GM23338 (cell line): ENCODE data around the gene HECTD2. TPM values are rescaled to one million over a fixed set of nuclear protein-coding genes. Genes with fewer than 3 reads are reported as not detected.

Experiments
- ATAC-seq: fragments of 200-7000 bp; cut with Tn5 transposase; 3 replicates; pipeline ENCODE4 v1.9.1; 2020
- DNase-seq: peaks from one replicate; pipeline ENCODE4 v3.0.0-alpha.2; 2015; ENCODE audit warnings: low spot score
- H2AFZ ChIP-seq: fragments of 200-600 bp; sonication (generic); 2 replicates; pipeline ENCODE4 v1.8.0; 2016; ENCODE audit warnings: antibody characterized with exemption, mild to moderate bottlenecking, moderate library complexity
- H3F3A ChIP-seq: fragments of 200-600 bp; sonication (generic); replicated peaks from 2 replicates; pipeline ENCODE4 v1.8.0; 2017; ENCODE audit warnings: antibody characterized with exemption, mixed run types, low read depth
- H3K27ac ChIP-seq: fragments of 200-600 bp; sonication (generic); 2 replicates; pipeline ENCODE4 v1.6.1; 2016; ENCODE audit warnings: low read depth
- H3K27me3 ChIP-seq: fragments of 200-600 bp; sonication (generic); 2 replicates; pipeline ENCODE4 v1.8.0; 2016; ENCODE audit warnings: mild to moderate bottlenecking, mixed run types, moderate library complexity; ENCODE audit not compliant: insufficient read depth
- H3K36me3 ChIP-seq: fragments of 200-600 bp; sonication (generic); 2 replicates; pipeline ENCODE4 v1.8.0; 2016; ENCODE audit warnings: mild to moderate bottlenecking; ENCODE audit not compliant: insufficient read depth
- H3K4me1 ChIP-seq: fragments of 200-600 bp; sonication (generic); 2 replicates; pipeline ENCODE4 v1.8.0; 2016; ENCODE audit warnings: mild to moderate bottlenecking, moderate library complexity; ENCODE audit not compliant: insufficient read depth
- H3K4me2 ChIP-seq: fragments of 200-600 bp; sonication (generic); 2 replicates; pipeline ENCODE4 v1.7.1; 2017; ENCODE audit warnings: mixed run types
- H3K4me3 ChIP-seq: fragments of 200-600 bp; sonication (generic); 2 replicates; pipeline ENCODE4 v1.6.1; 2016; ENCODE audit warnings: mixed run types
- H3K79me2 ChIP-seq: fragments of 200-600 bp; sonication (generic); replicated peaks from 2 replicates; pipeline ENCODE4 v1.8.0; 2017; ENCODE audit warnings: mild to moderate bottlenecking; ENCODE audit not compliant: insufficient read depth
- H3K9me2 ChIP-seq: fragments of 200-600 bp; sonication (generic); 2 replicates; pipeline ENCODE4 v1.8.0; 2017; ENCODE audit not compliant: insufficient read depth
- H4K20me1 ChIP-seq: fragments of 200-600 bp; sonication (generic); replicated peaks from 2 replicates; pipeline ENCODE4 v1.8.0; 2017; ENCODE audit warnings: mild to moderate bottlenecking; ENCODE audit not compliant: insufficient read depth
- H3K27ac Mint-ChIP-seq: 2 replicates; pipeline ENCODE4 v1.8.0; 2020; ENCODE audit warnings: inconsistent platforms, mild to moderate bottlenecking, moderate library complexity, mixed read lengths
- H3K27me3 Mint-ChIP-seq: 3 replicates; pipeline ENCODE4 v1.8.0; 2022; ENCODE audit warnings: low read depth, mild to moderate bottlenecking, moderate library complexity, mixed read lengths, inconsistent platforms; ENCODE audit not compliant: insufficient read depth, poor library complexity
- H3K36me3 Mint-ChIP-seq: 3 replicates; pipeline ENCODE4 v1.8.0; 2021; ENCODE audit warnings: low read depth, mild to moderate bottlenecking, inconsistent platforms, moderate library complexity, mixed read lengths
- H3K4me1 Mint-ChIP-seq: 3 replicates; pipeline ENCODE4 v1.8.0; 2020; ENCODE audit warnings: mild to moderate bottlenecking, inconsistent platforms, mixed read lengths
- H3K4me3 Mint-ChIP-seq: 3 replicates; pipeline ENCODE4 v1.8.0; 2021; ENCODE audit warnings: moderate library complexity, mild to moderate bottlenecking, inconsistent platforms, mixed read lengths
- H3K9me3 Mint-ChIP-seq: 3 replicates; pipeline ENCODE4 v1.8.0; 2020; ENCODE audit warnings: moderate library complexity, mild to moderate bottlenecking, inconsistent platforms, mixed read lengths
- CREB1 ChIP-seq: fragments of 250-450 bp; sonication (Bioruptor Pico); IDR thresholded peaks from 2 replicates; pipeline ENCODE4 v1.5.0; 2020; ENCODE audit warnings: low read depth, mild to moderate bottlenecking, moderate library complexity
- EZH2 ChIP-seq: fragments of 200-600 bp; sonication (generic); IDR thresholded peaks from one replicate; pipeline ENCODE4 v1.8.0; 2017; ENCODE audit warnings: antibody characterized with exemption, mild to moderate bottlenecking, low read depth; ENCODE audit not compliant: unreplicated experiment
- EZH2phosphoT487 ChIP-seq: fragments of 200-600 bp; sonication (generic); IDR thresholded peaks from one replicate; pipeline ENCODE4 v1.8.1; 2018; ENCODE audit warnings: antibody characterized with exemption; ENCODE audit not compliant: unreplicated experiment
- NANOG ChIP-seq: IDR thresholded peaks from 2 replicates; pipeline ENCODE4 v1.6.1; 2016; ENCODE audit warnings: antibody characterized with exemption, borderline replicate concordance
- POLR2AphosphoS5 ChIP-seq: IDR thresholded peaks from 2 replicates; pipeline ENCODE4 v1.6.1; 2016; ENCODE audit warnings: antibody characterized with exemption, low read depth
- STAT1 ChIP-seq: IDR thresholded peaks from one replicate; pipeline ENCODE4 v1.6.1; 2016; ENCODE audit warnings: antibody characterized with exemption; ENCODE audit not compliant: unreplicated experiment
- ZNF114 ChIP-seq: fragments of 250-450 bp; sonication (Bioruptor Pico); IDR thresholded peaks from 2 replicates; pipeline ENCODE4 v1.5.0; 2020; ENCODE audit warnings: mild to moderate bottlenecking, moderate library complexity
- ZNF331 ChIP-seq: fragments of 250-450 bp; sonication (Bioruptor Pico); IDR thresholded peaks from 2 replicates; pipeline ENCODE4 v1.5.0; 2020; ENCODE audit warnings: low read depth, mild to moderate bottlenecking, moderate library complexity
- polyA plus RNA-seq: library from polyadenylated mRNA; unstranded; fragments of >200 nt; fragmentation: Nextera tagmentation; extraction: Ambion mirVana; gene quantifications from 2 replicates; pipeline ENCODE4 v1.2.1, GENCODE V29; 2016
- total RNA-seq: library from RNA; depleted of rRNA; stranded (reverse); fragments of >200 nt; shearing (Covaris generic); gene quantifications from 2 replicates; pipeline ENCODE4 v1.2.3, GENCODE V29; 2014
- TF ChIP-seq, protein P1 (sequence below): fragments of 250-450 bp; sonication (Bioruptor Pico); IDR thresholded peaks from 2 replicates; pipeline ENCODE4 v1.5.0; 2020; ENCODE audit warnings: mild to moderate bottlenecking, moderate library complexity
- TF ChIP-seq, protein P2 (sequence below): IDR thresholded peaks from 2 replicates; pipeline ENCODE4 v1.6.1; 2016; ENCODE audit warnings: antibody characterized with exemption
- TF ChIP-seq, protein P3 (sequence below), 2 experiments: fragments of 200-600 bp in 1 of 2; sonication (generic) in 1 of 2; conservative IDR thresholded peaks; 2 replicates each; pipeline versions ENCODE4 v1.5.1 to v1.6.1; 2016 to 2017; ENCODE audit warnings: antibody characterized with exemption in 2 of 2, low read depth in 2 of 2, mild to moderate bottlenecking in 2 of 2, moderate library complexity in 1 of 2
- TF ChIP-seq, protein P4 (sequence below): IDR thresholded peaks from one replicate; pipeline ENCODE4 v1.6.1; 2018; ENCODE audit warnings: antibody characterized with exemption; ENCODE audit not compliant: unreplicated experiment

Gene HECTD2
- total and polyA plus RNA-seq, 2 experiments from 2014 or later, result 8.5 to 14.4 TPM

DNA sequence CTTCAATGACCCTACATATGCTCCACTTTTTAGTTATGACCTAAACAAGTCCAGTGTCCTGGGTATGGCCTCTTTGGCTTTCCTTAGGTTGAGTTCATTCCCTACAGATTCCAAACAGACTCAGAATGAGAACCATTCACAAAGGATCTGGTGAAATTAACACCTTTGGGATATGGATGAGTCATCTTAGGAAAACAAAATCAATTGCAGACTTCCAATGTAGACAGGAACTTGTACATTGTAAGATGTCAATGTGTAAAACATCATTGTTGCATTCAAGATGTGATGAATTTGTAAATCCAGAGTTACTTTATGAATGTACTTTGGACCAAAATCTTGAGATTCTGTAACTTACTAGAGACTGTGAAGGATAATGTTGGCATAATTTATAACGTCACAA, 43.4 kb upstream of the HECTD2 start (continued):
- no peak for TF ChIP-seq EZH2
- TF ChIP-seq CREB1 (CRISPR knock-in tag), result no peak

DNA sequence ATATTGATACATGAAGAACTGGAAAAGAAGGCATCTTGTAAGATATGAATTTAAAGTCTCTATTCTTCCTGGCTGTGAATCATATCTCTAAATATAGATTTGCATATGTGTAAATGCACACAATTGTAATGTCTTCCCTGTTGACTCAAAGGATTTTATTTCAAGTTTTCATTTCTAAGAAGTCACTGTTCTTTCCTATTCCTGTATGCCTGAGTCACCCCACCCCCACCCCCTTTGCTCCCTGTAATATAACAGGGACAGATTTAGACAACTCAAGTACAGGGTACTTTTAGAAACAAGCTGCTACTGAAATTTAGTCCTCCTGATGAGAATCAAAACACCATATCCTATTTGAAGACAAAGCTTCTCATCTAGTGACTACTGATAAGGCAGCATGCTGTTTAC, 43.0 kb upstream of the HECTD2 start:
- no peak overlapping the region for H3K4me3 ChIP-seq
- Mint-ChIP-seq H3K27ac (no peak overlapping the region), H3K27me3 (peaks cover 1% of the 10 kb centered on the region), H3K4me1 (no peaks in the 10 kb centered on the region), H3K36me3 (no peaks in the 10 kb centered on the region), H3K9me3 (peaks cover 3% of the 10 kb centered on the region; the same call in 1 of the 3 replicates), H3K4me3 (no peak overlapping the region)
- no peaks in the 10 kb centered on the region for H3K36me3 ChIP-seq
- no peak overlapping the region for H3K27ac ChIP-seq
- no peak overlapping the region for H2AFZ ChIP-seq
- no peaks in the 10 kb centered on the region for H4K20me1 ChIP-seq
- H3F3A ChIP-seq, result no peaks in the 10 kb centered on the region
- TF ChIP-seq STAT1, result no peak
- TF ChIP-seq, protein P1, sequence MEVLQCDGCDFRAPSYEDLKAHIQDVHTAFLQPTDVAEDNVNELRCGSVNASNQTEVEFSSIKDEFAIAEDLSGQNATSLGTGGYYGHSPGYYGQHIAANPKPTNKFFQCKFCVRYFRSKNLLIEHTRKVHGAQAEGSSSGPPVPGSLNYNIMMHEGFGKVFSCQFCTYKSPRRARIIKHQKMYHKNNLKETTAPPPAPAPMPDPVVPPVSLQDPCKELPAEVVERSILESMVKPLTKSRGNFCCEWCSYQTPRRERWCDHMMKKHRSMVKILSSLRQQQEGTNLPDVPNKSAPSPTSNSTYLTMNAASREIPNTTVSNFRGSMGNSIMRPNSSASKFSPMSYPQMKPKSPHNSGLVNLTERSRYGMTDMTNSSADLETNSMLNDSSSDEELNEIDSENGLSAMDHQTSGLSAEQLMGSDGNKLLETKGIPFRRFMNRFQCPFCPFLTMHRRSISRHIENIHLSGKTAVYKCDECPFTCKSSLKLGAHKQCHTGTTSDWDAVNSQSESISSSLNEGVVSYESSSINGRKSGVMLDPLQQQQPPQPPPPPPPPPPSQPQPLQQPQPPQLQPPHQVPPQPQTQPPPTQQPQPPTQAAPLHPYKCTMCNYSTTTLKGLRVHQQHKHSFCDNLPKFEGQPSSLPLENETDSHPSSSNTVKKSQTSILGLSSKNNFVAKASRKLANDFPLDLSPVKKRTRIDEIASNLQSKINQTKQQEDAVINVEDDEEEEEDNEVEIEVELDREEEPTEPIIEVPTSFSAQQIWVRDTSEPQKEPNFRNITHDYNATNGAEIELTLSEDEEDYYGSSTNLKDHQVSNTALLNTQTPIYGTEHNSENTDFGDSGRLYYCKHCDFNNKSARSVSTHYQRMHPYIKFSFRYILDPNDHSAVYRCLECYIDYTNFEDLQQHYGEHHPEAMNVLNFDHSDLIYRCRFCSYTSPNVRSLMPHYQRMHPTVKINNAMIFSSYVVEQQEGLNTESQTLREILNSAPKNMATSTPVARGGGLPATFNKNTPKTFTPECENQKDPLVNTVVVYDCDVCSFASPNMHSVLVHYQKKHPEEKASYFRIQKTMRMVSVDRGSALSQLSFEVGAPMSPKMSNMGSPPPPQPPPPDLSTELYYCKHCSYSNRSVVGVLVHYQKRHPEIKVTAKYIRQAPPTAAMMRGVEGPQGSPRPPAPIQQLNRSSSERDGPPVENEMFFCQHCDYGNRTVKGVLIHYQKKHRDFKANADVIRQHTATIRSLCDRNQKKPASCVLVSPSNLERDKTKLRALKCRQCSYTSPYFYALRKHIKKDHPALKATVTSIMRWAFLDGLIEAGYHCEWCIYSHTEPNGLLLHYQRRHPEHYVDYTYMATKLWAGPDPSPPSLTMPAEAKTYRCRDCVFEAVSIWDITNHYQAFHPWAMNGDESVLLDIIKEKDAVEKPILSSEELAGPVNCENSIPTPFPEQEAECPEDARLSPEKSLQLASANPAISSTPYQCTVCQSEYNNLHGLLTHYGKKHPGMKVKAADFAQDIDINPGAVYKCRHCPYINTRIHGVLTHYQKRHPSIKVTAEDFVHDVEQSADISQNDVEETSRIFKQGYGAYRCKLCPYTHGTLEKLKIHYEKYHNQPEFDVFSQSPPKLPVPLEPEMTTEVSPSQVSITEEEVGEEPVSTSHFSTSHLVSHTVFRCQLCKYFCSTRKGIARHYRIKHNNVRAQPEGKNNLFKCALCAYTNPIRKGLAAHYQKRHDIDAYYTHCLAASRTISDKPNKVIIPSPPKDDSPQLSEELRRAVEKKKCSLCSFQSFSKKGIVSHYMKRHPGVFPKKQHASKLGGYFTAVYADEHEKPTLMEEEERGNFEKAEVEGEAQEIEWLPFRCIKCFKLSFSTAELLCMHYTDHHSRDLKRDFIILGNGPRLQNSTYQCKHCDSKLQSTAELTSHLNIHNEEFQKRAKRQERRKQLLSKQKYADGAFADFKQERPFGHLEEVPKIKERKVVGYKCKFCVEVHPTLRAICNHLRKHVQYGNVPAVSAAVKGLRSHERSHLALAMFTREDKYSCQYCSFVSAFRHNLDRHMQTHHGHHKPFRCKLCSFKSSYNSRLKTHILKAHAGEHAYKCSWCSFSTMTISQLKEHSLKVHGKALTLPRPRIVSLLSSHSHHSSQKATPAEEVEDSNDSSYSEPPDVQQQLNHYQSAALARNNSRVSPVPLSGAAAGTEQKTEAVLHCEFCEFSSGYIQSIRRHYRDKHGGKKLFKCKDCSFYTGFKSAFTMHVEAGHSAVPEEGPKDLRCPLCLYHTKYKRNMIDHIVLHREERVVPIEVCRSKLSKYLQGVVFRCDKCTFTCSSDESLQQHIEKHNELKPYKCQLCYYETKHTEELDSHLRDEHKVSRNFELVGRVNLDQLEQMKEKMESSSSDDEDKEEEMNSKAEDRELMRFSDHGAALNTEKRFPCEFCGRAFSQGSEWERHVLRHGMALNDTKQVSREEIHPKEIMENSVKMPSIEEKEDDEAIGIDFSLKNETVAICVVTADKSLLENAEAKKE, result no peak
- no peak for TF ChIP-seq NANOG
- TF ChIP-seq EZH2, result no peak
- TF ChIP-seq EZH2phosphoT487, result no peak
- TF ChIP-seq ZNF331 (CRISPR knock-in tag), result no peak
- TF ChIP-seq CREB1 (CRISPR knock-in tag), result no peak
- TF ChIP-seq, protein P2, sequence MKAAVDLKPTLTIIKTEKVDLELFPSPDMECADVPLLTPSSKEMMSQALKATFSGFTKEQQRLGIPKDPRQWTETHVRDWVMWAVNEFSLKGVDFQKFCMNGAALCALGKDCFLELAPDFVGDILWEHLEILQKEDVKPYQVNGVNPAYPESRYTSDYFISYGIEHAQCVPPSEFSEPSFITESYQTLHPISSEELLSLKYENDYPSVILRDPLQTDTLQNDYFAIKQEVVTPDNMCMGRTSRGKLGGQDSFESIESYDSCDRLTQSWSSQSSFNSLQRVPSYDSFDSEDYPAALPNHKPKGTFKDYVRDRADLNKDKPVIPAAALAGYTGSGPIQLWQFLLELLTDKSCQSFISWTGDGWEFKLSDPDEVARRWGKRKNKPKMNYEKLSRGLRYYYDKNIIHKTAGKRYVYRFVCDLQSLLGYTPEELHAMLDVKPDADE, result no peak
- TF ChIP-seq, protein P3, sequence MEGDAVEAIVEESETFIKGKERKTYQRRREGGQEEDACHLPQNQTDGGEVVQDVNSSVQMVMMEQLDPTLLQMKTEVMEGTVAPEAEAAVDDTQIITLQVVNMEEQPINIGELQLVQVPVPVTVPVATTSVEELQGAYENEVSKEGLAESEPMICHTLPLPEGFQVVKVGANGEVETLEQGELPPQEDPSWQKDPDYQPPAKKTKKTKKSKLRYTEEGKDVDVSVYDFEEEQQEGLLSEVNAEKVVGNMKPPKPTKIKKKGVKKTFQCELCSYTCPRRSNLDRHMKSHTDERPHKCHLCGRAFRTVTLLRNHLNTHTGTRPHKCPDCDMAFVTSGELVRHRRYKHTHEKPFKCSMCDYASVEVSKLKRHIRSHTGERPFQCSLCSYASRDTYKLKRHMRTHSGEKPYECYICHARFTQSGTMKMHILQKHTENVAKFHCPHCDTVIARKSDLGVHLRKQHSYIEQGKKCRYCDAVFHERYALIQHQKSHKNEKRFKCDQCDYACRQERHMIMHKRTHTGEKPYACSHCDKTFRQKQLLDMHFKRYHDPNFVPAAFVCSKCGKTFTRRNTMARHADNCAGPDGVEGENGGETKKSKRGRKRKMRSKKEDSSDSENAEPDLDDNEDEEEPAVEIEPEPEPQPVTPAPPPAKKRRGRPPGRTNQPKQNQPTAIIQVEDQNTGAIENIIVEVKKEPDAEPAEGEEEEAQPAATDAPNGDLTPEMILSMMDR (conservative IDR thresholded peaks at IDR 0.05; ENCODE audit: low read depth in 2 of 2), result no peak
- TF ChIP-seq POLR2AphosphoS5, result no peak
- TF ChIP-seq, protein P4, sequence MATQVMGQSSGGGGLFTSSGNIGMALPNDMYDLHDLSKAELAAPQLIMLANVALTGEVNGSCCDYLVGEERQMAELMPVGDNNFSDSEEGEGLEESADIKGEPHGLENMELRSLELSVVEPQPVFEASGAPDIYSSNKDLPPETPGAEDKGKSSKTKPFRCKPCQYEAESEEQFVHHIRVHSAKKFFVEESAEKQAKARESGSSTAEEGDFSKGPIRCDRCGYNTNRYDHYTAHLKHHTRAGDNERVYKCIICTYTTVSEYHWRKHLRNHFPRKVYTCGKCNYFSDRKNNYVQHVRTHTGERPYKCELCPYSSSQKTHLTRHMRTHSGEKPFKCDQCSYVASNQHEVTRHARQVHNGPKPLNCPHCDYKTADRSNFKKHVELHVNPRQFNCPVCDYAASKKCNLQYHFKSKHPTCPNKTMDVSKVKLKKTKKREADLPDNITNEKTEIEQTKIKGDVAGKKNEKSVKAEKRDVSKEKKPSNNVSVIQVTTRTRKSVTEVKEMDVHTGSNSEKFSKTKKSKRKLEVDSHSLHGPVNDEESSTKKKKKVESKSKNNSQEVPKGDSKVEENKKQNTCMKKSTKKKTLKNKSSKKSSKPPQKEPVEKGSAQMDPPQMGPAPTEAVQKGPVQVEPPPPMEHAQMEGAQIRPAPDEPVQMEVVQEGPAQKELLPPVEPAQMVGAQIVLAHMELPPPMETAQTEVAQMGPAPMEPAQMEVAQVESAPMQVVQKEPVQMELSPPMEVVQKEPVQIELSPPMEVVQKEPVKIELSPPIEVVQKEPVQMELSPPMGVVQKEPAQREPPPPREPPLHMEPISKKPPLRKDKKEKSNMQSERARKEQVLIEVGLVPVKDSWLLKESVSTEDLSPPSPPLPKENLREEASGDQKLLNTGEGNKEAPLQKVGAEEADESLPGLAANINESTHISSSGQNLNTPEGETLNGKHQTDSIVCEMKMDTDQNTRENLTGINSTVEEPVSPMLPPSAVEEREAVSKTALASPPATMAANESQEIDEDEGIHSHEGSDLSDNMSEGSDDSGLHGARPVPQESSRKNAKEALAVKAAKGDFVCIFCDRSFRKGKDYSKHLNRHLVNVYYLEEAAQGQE, result no peak
- no peak for TF ChIP-seq ZNF114
- no peak overlapping the region for H3K4me2 ChIP-seq
- H3K79me2 ChIP-seq, result no peaks in the 10 kb centered on the region
- no peaks in the 10 kb centered on the region for H3K4me1 ChIP-seq
- no peak for DNase-seq
- ATAC-seq, result no peak
- no peaks in the 10 kb centered on the region for H3K27me3 ChIP-seq
- H3K9me2 ChIP-seq, result no peaks in the 10 kb centered on the region; the same call in 1 of the 2 replicates
